Lower lobe of right lung (tissue), 2 donors: ENCODE results near the gene AMT. TPM values are rescaled to one million over a fixed set of nuclear protein-coding genes. Genes with fewer than 3 reads are reported as not detected.

Source experiments
- ATAC-seq, 2 donors: fragments of 200-7000 bp; cut with Tn5 transposase; one replicate each; pipeline ENCODE4 v1.9.1; 2020 to 2022; ENCODE audit warnings: mild to moderate bottlenecking in 2 of 2, moderate library complexity in 2 of 2
- DNase-seq: peaks from one replicate; pipeline ENCODE4 v3.0.0-alpha.2; 2020
- H3K27ac ChIP-seq: fragments of 200-600 bp; one replicate; pipeline ENCODE4 v1.8.0; 2022
- H3K27me3 ChIP-seq: fragments of 200-600 bp; one replicate; pipeline ENCODE4 v1.8.0; 2022; ENCODE audit warnings: low read depth
- H3K36me3 ChIP-seq: fragments of 200-600 bp; one replicate; pipeline ENCODE4 v1.8.0; 2022; ENCODE audit warnings: mild to moderate bottlenecking
- H3K4me1 ChIP-seq: fragments of 200-600 bp; one replicate; pipeline ENCODE4 v1.8.0; 2022
- H3K4me3 ChIP-seq: fragments of 200-600 bp; one replicate; pipeline ENCODE4 v1.8.0; 2022; ENCODE audit warnings: mild to moderate bottlenecking
- H3K9me3 ChIP-seq: fragments of 200-600 bp; one replicate; pipeline ENCODE4 v1.8.0; 2022
- CTCF ChIP-seq: fragments of 200-600 bp; IDR thresholded peaks from one replicate; pipeline ENCODE4 v1.8.0; 2022; ENCODE audit warnings: antibody characterized with exemption, mild to moderate bottlenecking
- intact Hi-C: fragments of 100-400 bp; cut with DNase I; formaldehyde crosslinking; loops from one replicate; pipeline ENCODE4 v1.11.0; 2022
- total RNA-seq: library from RNA; stranded (reverse); fragmentation: NEBNext Ultra II Directional; extraction: Animal tissue kit (Norgen Biotek cat#: 25700); gene quantifications from one replicate; pipeline ENCODE4 v1.2.1, GENCODE V29; 2021
- donor health status: DM: no; HTN: yes; CAD: no; lungs with severe emphysema.

The AMT gene
- total RNA-seq, 1 donor from 2014 or later = 8.4 TPM

GRCh38 chr3:49412632-49413337 is 9.5 kb downstream of the AMT start:
- Histone ChIP-seq H3K9me3 (no peaks in the 10 kb centered on the region), H3K4me3 (peak overlapping the region; percentile 74), H3K4me1 (peaks cover 71% of the 10 kb centered on the region), H3K36me3 (peaks cover 33% of the 10 kb centered on the region), H3K27me3 (no peaks in the 10 kb centered on the region), H3K27ac (peak overlapping the region; percentile 99)
- intact Hi-C loops = no loop called here
- TF ChIP-seq CTCF = no peak
- ATAC-seq = peak in 1 of 2 donors; percentile 20
- no peak for DNase-seq

- intact Hi-C loops = no loop called here
- H3K4me1 ChIP-seq = peaks cover 71% of the 10 kb centered on the region
Observed at GRCh38 chr3:49411968-49412631, 10.2 kb downstream of the AMT start, which contains the start of the genes RHOA and TCTA. Gene RHOA, minus strand, starts transcription at chr3:49411976. Its CDS starts 36,387 bp downstream, at chr3:49375589. Gene TCTA, plus strand, starts transcription at chr3:49412423. Its CDS starts 4 bp downstream, at chr3:49412427.

GRCh38 chr3:49411535-49411967 is 10.7 kb downstream of the AMT start:
- peaks cover 22% of the 10 kb centered on the region for H3K36me3 ChIP-seq
- H3K4me3 ChIP-seq = peak overlapping the region; percentile 74
- intact Hi-C loops = no loop called here
- no peak for TF ChIP-seq CTCF
- H3K9me3 ChIP-seq = no peaks in the 10 kb centered on the region
- no peaks in the 10 kb centered on the region for H3K27me3 ChIP-seq
- H3K4me1 ChIP-seq = peaks cover 71% of the 10 kb centered on the region
- peak overlapping the region; percentile 99 for H3K27ac ChIP-seq
- DNase-seq = peak; percentile 84
- peak; percentile 54 to 55 for ATAC-seq

More at GRCh38 chr3:49411968-49412631, 10.2 kb downstream of the AMT start, which contains the start of the genes RHOA and TCTA:
- ATAC-seq (peak; percentile 95 to 96), DNase-seq (peak; percentile 99)
- H3K27me3 ChIP-seq = no peaks in the 10 kb centered on the region
- no peaks in the 10 kb centered on the region for H3K9me3 ChIP-seq
- peak within 1 kb of the TSS; percentile 99 for H3K27ac ChIP-seq
- peak within 1 kb of the TSS; percentile 74 for H3K4me3 ChIP-seq
- no peak for TF ChIP-seq CTCF
- peaks cover 27% of the 10 kb centered on the region for H3K36me3 ChIP-seq

- intact Hi-C loops = no loop called here
- no peaks in the 10 kb centered on the region for H3K27me3 ChIP-seq
- H3K4me1 ChIP-seq = peaks cover 71% of the 10 kb centered on the region
- DNase-seq = no peak
- H3K9me3 ChIP-seq = no peaks in the 10 kb centered on the region
- peak overlapping the region; percentile 74 for H3K4me3 ChIP-seq
- H3K36me3 ChIP-seq = peaks cover 16% of the 10 kb centered on the region
- ATAC-seq = peak in 1 of 2 donors; percentile 63
- TF ChIP-seq CTCF = no peak
- H3K27ac ChIP-seq = peak overlapping the region; percentile 99
Observed at GRCh38 chr3:49410846-49411534, 11.3 kb downstream of the AMT start.

- H3K27me3 ChIP-seq = no peaks in the 10 kb centered on the region
- peaks cover 9% of the 10 kb centered on the region for H3K36me3 ChIP-seq
- no peaks in the 10 kb centered on the region for H3K9me3 ChIP-seq
- H3K4me1 ChIP-seq = peaks cover 71% of the 10 kb centered on the region
- no peak for DNase-seq
- peak overlapping the region; percentile 99 for H3K27ac ChIP-seq
- ATAC-seq = no peak
- intact Hi-C loops = no loop called here
- H3K4me3 ChIP-seq = peak overlapping the region; percentile 74
- TF ChIP-seq CTCF = no peak
Observed at GRCh38 chr3:49410066-49410845, 12.0 kb downstream of the AMT start.
